ENCODE results near the gene TOM1L2.
A peak's percentile ranks its signal among the peaks of the same experiment; 100 is the strongest.
"Not testable (repeated sequence)": the region's sequence is repeated elsewhere in the genome, so short reads cannot be mapped to it uniquely, and the experiment has no call there.

Gene TOM1L2

DNA sequence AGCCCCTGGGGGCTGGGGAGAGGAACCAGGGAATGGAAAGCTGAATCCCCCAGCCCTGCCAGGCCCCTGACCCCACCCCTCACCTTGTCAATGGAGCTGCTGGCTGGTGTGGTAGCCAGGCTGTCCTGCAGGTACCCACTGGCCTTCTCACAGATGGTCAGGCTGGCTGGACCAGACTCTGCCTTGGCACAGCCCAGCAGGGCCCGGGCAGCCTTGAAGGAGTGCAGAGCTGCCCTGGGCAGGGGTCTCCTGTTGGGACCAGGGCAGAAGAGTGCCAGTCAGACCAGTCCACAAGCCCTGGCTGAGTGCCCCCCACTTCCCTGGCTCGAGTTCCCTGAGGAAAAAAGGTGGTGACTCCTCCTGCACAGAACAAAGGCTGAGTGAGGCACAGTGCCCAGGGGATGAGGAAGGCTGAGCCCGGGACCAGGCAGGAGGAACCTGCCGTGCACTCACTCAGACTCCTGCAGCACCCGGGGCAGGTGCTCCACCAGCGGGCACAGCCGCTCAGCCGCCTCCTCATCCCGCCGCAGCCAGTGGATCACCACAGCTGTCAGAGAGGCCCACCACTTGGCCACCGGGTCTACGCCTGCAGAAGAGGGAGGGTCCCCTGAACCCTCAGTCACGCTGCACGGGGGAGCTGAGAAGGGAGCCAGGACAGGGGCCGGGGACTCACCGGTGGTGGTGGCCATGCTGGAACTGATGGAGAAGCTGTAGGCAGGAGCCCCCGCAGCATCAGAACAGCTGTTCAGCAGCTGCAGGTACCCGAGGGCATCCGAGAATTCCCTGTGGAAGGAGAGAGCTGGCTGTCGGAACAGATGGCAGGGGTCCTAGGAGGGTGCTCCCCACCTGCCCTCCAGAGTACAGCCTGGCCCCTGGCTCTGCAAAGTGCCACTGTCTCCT, 157.8 kb downstream of the TOM1L2 start:
- DNase-seq: no peak

DNA sequence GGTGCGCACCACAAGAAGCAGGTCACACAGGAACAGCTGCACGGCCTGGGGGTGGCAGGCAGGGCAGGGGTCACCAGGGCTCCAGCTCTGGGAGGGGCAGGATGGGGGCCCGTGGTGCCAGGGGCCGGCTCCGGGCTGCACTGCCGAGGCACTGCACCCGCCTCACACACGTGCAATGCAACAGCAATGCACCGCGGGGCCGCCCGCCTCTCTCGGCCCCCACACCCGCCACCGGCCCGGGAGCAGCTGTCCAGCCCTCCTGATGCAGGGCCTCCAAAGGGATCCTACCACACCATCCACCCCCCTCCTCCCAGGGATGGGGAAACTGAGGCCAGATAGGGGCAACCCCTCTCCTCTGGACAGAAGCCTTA, 158.5 kb downstream of the TOM1L2 start:
- DNase-seq: no peak

DNA sequence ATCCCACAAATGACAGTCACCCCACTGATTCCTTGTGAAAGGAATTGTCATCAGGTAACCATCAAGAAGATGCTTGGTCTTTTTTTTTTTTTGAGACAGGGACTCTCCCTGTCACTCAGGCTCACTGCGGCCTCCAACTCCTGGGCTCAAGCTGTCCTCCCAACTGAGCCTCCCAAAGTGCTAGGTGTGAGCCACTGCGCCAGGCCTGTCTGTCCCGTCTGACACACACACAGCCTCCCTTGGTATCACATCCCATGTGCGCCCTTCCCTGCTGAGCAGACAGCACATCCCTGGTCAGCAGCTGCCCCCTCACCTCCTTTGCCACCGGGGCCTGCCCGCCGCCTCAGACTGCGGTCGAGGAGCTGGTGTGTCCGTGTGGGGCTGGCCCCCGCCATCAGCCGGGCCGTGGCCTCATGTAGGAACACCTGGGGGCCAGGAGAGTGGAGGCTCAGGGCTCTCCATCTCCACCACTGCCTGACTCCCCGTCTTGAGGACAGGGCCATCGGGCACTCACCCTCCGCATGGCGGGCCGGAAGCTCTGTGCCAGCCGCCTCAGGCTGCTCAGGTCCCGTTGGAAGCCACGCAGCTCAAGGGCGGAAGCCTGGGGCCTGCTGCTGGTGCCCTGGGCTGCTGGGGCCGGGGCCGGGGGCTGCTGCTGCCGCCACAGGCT, 159.0 kb downstream of the TOM1L2 start:
- DNase-seq: no peak

DNA sequence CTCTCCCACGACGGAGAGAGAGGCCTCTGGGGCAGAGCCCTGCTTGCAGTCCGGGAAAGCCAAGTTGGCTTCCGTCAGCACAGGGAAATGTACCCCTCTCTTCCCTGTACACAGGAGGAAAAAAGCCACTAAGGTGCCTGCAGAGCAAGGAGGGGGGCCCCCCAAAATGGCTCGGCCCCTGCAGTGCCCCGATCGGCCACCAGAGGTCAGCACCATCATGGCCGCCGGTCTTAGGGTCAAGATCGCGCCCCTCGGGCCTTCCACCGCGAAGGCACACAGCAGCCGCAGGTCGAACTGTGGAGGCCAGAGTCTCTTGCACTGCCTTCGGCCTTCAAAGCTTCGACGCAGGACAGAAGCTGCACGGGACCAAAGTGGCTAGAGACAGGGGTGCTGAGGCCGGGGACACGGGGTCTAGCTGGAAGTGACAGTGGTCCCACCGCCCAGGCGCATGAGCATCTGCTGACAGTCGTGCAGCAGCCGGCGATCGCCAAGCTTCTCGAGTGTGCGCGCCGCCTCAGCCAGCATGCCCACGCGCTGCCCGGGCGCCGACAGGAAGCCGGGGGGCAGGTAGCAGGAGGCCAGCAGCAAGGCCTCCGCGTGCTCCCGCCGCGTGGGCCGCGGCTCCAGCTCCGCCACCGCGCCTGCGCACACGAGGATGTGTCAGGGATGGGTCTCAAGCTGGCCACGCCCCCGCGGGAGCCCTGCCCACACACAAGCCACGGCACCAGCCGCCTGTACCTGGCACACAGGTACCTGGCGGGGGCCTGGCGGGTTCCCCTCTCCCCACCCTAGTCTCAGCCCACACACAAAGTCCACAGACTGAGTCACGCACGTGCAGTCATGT, 159.8 kb downstream of the TOM1L2 start:
- peak; percentile 67 for DNase-seq

- no peak for DNase-seq
Observed at GRCh38 chr17:17811381-17812210, 160.6 kb downstream of the TOM1L2 start.

DNA sequence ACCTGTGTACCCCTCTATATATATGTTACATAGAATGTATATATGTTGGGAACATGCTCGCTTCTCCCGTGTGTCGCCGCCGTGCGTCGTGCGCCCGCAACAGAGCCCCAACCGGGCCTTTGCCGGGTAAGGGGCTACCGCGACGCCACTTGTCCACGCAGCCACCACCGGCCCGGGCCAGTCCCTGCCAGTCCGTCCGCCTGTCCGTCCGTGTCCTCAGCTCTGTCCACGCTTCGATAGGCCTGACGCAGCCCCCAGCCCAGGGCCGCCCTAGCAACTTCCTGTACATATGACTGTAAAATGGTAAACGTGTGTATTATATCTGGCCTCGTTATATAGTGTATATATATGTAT, 161.3 kb downstream of the TOM1L2 start:
- DNase-seq: no peak

DNA sequence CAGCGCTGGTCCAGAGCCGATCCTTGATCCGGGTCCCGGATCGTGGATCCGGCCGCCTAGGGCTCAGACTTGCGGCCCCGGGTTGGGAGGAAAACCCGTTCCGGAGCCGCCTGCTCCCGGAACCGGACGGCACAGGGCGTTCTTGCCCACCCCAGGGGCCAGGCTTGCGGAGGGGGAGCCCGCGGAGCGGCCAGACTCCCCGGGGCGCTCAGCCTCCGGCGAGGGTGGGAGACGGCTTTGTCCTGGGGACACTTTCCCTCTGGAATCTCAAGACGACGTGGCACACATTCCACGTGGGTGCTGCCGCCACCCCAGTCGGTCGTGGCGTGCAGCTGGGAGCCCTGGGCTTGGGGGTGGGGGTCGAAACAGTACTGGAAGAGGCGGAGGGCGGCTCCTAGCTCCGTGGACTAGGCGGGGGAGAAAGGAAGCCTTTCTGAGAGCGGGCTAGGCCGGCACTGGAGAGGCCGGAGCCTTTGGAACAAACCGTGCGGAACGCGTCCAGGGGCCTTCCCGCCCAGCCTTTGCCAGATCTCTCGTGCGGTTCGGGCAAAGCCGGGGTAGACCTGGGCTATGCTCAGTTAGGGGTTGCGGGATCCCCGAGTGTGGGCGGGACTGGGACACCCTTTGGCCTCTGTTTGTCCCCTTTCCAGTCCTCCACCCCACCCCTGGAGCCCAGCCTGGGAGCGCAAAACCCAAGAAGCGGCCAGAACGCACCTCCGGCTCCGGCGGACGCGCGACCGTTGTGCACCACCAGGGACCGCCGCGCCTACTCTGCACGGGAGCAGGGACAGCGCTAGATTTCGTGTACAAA, 161.9 kb downstream of the TOM1L2 start:
- DNase-seq: no peak

DNA sequence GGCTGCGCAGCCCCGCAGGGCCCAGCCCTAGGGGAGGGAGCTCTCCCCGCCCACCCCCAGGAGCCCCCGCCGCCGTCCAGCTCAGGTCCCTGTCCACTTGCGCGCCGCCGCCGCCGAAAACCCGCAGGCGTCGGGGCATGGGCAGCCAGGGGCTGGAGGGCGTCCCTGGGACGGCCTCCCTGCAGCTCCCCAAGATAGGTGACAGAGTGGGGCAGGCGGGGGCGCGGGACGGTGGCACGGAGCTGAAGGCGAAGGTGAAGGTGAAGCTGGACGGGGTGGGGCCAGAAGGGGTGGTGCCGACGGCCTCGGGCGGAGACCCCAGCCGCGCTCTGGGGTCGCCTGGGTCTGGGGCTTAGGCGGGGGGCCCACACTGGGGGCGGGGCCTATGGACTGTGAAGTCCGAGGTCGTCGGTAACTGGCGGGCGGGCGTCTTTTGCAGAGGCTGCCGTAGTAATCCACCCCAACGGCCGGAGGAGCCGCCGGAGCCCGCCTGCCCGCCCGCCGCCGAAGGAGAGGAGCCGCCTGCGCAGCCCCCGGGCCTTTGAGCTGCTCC, 162.6 kb downstream of the TOM1L2 start:
- no peak for DNase-seq

DNA sequence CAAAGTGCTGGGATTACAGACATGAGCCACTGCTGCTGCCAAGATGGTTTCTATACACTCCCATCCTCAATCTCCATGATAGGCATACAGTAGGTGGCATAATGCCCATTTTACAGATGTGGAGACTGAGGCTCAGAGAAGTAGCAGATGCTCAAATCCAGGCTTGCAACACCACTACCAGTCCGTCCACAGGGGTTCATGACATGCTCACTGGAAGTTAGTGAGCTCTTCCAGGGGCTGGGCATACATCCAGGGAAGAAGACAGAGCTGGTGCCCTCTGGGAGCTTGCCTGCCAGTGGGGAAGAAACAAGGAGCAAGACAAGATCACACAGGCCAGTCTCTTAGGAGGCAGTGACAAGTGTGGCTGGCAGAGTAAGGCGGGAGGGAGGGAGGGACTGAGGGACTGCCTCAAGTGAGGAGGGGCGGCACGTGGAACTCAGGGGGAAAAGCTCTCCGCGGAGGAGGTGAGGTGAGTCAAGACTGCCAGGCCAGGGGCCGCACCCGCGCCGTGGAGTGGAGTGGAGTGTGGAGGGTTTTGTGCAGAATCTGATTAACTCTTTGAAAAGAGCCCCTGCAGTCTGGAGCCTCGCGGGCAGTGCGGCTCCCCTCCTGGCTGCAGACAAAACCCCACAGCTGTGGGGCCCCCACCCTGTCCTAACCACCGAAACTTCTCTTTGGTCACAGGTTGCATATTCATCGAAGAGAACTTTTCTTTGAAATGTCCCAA, 163.3 kb downstream of the TOM1L2 start:
- no peak for DNase-seq

DNA sequence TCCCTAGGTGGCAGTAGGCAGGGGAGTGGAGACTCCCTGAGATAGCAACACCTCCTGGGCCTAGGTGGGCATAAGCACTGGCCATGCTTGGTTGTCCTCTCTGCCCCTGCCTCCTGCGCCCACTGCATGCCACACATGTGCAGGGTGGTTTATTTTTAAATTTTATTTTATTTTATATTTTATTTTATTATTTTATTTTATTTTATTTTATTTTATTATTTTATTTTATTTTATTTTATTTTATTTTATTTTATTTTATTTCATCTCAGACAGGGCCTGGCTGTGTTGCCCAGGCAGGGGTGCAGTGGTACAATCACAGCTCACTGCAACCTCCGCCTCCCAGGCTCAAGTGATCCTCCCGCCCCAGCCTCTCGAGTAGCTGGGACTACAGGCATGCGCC, 164.0 kb downstream of the TOM1L2 start:
- DNase-seq: not testable (repeated sequence)

- DNase-seq: no peak
Observed at GRCh38 chr17:17807440-17807839, 164.8 kb downstream of the TOM1L2 start.

GRCh38 chr17:17806611-17807274, 165.5 kb downstream of the TOM1L2 start:
- DNase-seq: no peak

DNA sequence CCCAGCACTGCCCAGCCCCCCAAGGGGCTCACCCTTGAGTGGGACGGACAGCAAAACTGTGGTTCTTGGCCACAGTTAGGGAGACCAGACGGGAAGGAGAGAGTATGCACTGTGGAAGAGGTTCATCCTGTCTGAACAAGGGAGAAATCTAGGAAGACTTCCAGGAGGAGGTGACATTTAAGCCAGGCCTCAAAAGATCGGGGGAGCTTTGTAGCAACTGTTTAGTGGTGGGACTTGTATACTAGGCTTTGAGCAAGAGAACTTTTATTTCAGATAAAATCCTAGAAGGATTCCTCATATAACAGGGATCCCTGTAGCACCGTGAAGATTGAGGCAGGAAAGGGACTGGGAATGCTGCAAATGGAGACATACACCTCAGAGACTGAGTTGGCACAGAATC, 166.2 kb downstream of the TOM1L2 start:
- no peak for DNase-seq

DNA sequence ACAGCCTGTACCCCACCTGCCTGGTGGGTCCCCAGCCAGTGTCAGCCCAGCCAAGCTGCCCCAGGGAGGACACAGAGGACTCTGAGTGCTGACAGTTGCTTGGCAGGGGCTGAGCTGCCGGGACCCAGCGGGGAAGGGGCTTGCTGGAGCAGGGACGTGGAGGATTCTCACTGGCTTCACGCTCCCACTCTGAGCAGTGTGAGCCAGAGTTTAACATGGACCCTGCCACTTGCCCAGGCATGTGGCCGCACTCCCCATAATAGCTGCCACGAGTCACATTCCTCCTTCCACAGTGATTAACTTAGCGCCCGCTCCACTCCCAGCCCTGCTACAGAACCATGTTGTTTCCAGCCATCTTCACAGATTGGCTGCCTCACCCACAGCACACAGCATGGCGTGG, 166.6 kb downstream of the TOM1L2 start:
- DNase-seq: no peak

GRCh38 chr17:17804007-17804406, 168.2 kb downstream of the TOM1L2 start:
- DNase-seq: no peak

GRCh38 chr17:17801800-17802481, 170.3 kb downstream of the TOM1L2 start:
- DNase-seq: no peak

DNA sequence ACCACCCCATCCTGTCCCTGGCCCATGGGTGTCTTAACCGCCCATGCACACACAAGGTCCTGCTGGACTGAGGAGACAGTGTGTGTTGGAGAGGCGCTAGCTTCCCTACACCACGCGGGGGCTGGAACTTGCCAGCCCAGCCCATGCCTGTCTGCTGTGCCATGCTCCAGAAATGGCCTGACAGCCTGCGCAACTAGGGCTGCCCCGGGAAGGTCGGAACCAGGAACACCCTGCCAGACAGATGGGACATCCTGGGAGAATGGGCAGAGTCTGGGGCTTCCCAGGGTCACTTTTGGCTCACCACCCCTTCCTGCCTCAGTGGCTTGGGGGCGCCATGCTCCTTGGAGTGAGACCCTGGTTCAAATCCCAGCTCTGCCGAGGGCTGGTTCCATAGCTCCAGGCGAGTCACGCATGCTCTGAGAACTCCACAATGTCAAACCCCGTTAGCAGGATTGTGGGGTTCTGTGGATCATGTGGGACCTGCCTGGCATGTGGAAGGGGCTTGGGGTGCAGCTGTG, 171.6 kb downstream of the TOM1L2 start:
- DNase-seq: no peak

DNA sequence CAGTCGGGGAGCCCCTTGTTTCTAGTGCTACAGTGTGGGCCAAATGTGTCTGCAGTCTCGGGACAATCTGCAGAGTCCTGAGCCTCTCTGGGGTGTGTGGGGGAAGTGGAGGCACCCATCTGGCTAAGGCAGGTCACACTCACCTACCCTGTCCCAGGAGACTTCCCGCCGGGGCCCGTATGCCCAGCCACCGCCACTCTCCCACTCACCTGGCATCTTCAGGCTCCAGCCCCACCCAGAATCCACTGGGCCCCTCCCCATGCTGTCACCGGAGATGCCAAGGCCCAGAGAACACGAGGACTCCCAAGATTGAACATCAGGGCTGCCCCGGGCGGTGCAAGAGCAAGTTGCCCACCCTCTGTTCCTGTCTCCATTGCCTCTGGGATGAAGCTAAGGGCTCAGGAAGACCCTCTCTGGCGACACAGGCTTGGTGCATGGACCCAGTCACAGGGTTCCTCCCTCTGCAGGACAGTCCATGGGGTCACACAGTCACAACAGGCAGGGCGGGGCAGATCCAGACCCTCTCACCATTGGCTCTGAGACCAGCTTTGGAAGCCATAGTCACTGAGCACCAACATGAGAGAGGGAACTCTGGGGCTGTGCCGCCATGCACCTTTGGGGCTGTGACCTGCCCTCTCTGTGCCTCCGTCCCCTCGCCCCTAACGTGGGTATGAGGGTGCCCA, 173.5 kb downstream of the TOM1L2 start:
- DNase-seq: no peak
